NB4 (cell line): ENCODE data around the gene WDR7.

Experiments
- MYC ChIP-seq: IDR thresholded peaks from 2 replicates; pipeline ENCODE4 v1.6.1; 2011; ENCODE audit warnings: low read depth, low read length
- TF ChIP-seq, protein P1 (sequence below): IDR thresholded peaks from one replicate; pipeline ENCODE4 v1.5.1; 2012; ENCODE audit warnings: low read depth, low read length

DNA sequence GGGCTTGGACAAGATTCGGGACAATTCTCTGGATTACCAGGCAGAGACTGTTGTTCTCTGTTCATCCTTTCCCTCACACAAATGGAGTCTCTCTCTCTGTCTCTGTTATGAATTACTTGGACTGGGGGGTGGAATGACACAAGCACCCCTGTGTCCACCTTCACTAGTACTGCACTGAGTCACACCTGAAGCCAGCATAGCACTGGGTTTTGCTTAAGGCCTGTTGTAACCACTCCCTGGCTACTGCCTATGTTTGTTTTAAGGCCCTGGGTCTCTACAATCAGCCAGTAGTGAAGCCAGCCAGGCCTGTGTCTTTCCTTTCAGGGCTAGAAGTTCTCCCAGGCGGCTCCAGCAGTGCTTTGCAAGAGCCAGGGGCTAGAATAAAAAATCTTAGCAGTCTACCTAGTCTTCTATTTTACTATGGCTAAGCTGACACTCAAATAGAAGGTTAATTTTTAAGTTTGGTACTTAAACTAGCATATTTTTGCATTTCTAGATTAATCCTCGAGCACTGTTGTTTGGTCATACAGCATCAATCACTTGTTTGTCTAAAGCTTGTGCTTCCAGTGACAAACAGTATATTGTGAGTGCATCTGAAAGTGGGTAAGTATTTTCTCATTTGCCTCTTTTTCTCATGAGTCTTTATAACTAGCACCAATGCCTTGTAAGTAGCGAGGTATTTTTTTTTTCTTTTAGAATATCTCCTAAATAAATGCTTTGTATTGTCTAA lies 27.8 kb downstream of the WDR7 start:
- TF ChIP-seq, protein P1, sequence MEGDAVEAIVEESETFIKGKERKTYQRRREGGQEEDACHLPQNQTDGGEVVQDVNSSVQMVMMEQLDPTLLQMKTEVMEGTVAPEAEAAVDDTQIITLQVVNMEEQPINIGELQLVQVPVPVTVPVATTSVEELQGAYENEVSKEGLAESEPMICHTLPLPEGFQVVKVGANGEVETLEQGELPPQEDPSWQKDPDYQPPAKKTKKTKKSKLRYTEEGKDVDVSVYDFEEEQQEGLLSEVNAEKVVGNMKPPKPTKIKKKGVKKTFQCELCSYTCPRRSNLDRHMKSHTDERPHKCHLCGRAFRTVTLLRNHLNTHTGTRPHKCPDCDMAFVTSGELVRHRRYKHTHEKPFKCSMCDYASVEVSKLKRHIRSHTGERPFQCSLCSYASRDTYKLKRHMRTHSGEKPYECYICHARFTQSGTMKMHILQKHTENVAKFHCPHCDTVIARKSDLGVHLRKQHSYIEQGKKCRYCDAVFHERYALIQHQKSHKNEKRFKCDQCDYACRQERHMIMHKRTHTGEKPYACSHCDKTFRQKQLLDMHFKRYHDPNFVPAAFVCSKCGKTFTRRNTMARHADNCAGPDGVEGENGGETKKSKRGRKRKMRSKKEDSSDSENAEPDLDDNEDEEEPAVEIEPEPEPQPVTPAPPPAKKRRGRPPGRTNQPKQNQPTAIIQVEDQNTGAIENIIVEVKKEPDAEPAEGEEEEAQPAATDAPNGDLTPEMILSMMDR, result no peak
- no peak for TF ChIP-seq MYC
